GM21825 (cell line): ENCODE data around the gene NDOR1.
A peak's percentile ranks its signal among the peaks of the same experiment; 100 is the strongest.
"Not testable (repeated sequence)": the region's sequence is repeated elsewhere in the genome, so short reads cannot be mapped to it uniquely, and the experiment has no call there.

Source experiments
- ATAC-seq: cut with Tn5 transposase; IDR thresholded peaks from one replicate; pipeline ENCODE4 v1.9.1; 2021; ENCODE audit warnings: mild to moderate bottlenecking, moderate library complexity; ENCODE audit not compliant: unreplicated experiment

NDOR1 gene

DNA sequence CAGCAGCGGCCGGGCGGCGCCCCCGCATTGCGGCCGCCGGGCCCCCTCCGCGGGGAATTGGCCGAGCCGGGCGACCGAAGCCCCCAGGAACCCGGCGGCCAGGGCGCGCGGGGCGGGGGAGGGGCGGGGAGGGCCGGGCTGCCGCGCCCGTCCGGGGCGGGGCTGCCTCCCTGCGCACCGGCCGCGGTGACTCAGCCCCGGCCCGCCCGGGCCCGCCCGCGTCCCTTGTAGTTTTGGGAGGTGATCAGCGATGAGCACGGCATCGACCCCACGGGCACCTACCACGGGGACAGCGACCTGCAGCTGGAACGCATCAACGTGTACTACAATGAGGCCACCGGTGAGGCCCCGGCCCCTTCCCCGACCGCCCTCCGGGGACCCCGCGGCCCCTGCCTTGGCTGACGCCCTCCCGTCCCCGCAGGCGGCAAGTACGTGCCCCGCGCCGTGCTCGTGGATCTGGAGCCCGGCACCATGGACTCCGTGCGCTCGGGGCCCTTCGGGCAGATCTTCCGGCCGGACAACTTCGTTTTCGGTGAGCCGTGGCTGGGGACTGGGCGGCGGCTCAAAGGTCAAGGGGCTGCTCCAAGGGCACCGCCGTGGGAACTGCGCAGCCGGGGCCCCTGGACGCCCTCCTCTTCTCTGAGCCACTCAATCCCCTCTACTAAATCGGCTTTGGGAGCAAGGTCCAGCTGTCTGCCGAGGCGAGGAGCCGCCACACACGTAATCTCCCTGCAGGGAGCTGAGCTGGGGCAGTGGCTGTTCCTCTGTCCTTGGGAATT lies 36.2 kb downstream of the NDOR1 start:
- peak; percentile 4 for ATAC-seq

DNA sequence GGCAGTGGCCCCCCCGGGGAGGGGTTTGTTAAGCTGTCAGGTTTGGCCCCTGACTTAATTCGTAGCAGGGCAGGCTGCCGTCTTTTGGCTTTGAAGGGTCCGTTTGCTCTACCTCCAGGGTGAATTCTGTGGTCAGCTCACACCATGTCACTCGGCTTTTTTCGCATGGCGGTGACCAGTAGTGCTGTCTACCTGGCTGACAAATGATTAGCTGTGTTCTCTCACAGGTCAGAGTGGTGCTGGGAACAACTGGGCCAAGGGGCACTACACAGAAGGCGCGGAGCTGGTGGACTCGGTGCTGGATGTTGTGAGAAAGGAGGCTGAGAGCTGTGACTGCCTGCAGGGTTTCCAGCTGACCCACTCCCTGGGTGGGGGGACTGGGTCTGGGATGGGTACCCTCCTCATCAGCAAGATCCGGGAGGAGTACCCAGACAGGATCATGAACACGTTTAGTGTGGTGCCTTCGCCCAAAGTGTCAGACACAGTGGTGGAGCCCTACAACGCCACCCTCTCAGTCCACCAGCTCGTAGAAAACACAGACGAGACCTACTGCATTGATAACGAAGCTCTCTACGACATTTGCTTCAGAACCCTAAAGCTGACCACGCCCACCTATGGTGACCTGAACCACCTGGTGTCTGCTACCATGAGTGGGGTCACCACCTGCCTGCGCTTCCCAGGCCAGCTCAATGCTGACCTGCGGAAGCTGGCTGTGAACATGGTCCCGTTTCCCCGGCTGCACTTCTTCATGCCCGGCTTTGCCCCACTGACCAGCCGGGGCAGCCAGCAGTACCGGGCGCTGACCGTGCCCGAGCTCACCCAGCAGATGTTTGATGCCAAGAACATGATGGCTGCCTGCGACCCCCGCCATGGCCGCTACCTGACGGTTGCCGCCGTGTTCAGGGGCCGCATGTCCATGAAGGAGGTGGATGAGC lies 37.0 kb downstream of the NDOR1 start:
- ATAC-seq: no peak

DNA sequence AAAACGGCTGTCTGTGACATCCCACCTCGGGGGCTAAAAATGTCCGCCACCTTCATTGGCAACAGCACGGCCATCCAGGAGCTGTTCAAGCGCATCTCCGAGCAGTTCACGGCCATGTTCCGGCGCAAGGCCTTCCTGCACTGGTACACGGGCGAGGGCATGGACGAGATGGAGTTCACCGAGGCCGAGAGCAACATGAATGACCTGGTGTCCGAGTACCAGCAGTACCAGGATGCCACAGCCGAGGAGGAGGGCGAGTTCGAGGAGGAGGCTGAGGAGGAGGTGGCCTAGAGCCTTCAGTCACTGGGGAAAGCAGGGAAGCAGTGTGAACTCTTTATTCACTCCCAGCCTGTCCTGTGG lies 37.7 kb downstream of the NDOR1 start:
- ATAC-seq: not testable (repeated sequence)

DNA sequence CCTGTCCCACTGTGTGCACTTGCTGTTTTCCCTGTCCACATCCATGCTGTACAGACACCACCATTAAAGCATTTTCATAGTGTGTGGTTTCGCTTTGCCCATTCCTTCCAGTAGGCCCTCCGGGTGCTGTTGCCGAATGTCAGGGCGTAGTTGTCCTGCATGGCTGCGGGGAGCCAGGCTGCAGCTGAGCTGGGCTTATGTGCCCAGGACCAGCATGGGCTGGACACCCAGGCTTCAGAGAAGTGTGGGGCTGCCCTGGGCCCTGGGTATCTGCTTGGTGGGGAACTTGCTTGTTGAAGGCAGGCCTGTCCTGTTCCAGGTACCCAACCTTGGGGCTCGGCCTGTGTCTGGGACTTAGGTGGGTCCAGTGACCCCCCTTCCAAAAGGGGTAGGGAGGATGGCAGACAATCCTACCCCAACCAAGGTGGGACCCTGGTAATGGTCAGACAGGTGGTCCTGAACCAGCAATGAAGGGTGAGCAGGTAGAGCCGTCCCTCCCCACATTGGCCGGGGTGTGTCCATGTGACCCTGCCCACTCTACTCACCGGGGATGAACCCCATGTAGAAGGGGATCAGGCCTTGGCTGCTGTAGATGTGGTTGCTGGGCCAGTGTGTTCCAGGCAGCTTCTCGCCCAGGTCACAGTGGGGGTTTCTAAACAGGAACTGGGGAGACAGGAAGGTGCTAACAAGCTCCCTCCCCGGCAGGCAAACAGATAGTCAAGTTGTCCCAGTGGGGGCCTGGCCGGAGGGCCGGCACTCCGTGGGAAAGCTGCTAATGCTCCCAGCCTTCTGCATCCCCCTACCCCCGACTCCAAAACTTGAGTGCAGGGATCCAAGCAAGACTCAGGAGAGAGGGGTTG lies 38.4 kb downstream of the NDOR1 start:
- ATAC-seq: no peak

DNA sequence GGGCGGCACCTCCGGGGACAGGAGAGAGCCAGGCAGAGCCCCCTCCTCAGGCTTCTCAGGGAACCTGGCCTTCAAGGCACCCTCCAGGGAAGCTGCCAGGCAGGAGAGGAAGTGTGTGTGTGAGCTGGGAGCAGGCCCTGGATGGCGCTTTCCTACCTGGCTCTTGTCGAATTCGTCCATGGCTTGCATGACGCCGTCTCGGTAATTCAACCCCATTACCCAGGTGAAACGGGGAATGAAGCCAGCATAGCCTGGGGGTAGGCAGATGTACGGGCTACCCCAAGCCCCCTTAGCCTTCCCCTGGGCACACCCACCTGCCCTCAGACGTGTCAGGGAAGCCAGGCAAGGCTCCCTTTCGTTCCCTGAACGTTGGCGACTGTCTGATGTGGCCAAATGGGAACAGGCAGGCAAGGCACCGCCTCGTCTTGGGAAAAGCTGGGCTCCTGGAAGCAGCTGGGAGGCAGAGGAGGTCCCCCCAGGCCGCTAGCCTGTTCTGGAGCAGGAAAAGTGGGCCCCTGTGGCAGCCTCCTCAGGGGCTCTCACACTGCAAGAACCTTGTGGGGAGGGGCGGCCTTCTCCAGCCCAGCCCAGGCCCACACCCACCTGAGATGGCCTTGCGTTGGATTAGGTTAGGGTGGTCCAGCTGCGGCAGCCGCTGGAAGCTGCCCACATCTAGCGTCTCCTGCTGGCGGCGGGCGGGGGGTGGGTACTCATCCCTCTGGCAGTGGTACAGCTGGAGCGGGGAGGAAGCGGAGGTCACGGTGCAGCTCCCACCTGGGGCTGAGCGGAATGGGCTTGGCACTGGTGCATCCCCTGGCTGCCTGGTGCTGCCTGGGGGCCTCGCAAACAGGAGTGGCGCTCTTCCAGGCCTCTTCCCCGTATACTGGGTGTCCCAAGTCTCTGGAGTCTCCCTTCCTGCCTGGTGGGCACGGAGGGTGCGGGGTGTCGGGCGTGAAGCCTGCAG lies 39.3 kb downstream of the NDOR1 start:
- ATAC-seq: no peak

DNA sequence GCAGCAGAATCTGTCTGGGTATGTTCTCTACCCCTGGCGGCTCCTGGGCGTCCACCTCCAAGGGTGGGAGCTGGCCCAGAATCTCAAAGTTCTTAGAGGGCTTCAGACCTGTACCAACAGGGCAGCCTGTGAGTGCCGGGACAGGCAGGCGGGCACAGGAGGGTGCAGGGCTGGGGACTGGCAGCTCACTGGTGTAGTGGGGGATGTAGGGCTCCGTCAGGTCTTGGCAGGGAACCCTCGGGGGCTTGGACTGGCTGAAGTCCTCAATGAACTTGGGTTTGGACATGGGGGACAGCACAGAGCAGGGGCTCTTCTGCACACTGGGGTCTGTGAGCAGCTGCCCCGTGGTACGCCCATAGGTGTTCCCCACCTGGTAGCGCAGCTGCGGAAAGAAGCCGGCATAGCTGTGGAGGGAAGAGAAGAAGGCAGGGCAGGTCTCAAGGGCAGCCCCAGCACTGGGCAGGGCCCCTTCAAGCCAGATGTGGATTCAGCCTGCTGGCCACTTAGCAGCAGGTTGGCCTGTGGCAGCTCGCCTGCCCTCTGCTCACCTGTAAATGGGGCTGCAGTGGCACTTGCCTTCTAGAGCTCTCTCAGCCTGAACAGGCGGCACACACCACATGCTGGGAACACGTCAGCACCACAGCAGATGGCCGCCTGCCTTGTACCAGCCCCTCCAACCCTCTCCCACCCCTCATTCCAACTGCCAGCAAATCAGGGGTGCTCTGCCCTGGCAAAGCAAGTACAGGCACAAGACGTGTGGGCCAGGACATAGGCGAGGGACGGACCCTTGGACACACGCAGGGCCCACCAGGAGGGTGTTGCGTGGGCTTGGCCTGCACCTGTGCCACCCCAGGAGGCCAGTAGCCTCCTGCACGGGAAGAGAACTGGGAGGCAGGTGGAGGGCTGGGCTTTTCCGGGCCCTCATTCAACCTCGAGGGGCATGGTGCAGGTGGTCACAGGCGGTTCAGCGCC lies 40.2 kb downstream of the NDOR1 start:
- ATAC-seq: no peak

DNA sequence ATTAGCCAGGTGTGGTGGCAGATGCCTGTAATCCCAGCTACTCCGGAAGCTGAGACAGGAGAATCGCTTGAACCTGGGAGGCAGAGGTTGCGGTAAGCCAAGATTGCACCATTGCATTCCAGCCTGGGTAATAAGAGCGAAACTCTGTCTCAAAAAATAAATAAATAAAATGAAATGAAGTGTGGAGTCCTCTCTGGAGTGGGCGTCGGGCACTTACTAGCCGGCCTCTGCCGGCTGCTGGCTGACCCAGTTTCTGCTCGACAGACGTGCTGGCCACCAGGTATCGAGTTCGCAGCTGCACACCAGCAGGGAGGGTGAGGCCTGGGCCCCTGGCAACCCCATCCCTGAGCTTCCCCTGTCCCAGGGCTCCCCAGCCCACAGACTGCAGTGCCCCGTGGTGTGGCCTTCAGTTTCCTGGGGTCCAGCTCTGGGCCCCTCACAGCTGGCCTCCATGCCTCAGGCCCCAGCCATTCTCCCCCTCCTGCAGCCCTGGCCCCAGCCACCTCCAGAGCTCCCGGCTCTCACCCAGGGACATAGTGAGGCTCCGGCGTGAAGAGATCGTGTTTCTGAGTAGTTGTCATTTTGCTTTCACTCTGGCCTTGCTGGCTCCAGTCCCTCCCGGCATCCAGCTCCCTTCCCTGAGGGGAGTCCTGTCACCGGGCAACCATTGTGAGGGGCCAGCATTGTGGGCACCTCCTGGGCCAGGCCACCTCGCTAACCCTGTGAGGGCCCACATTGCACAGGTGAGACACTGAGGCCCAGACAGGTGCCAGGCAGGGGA lies 41.8 kb downstream of the NDOR1 start:
- ATAC-seq: no peak

DNA sequence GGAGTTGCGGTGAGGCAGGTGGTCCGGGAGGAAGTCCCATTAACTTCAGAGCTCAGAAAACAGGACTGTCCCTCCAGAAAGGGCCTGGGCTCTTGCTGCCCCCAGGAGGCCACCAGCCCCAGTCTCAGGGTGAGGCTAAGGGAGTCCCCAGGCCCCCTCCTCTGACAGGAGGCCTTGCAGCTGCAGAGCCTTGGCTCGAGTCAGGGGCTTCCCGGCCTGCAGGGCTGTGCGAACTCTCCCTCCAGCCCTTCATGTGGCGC lies 42.3 kb downstream of the NDOR1 start:
- ATAC-seq: no peak

DNA sequence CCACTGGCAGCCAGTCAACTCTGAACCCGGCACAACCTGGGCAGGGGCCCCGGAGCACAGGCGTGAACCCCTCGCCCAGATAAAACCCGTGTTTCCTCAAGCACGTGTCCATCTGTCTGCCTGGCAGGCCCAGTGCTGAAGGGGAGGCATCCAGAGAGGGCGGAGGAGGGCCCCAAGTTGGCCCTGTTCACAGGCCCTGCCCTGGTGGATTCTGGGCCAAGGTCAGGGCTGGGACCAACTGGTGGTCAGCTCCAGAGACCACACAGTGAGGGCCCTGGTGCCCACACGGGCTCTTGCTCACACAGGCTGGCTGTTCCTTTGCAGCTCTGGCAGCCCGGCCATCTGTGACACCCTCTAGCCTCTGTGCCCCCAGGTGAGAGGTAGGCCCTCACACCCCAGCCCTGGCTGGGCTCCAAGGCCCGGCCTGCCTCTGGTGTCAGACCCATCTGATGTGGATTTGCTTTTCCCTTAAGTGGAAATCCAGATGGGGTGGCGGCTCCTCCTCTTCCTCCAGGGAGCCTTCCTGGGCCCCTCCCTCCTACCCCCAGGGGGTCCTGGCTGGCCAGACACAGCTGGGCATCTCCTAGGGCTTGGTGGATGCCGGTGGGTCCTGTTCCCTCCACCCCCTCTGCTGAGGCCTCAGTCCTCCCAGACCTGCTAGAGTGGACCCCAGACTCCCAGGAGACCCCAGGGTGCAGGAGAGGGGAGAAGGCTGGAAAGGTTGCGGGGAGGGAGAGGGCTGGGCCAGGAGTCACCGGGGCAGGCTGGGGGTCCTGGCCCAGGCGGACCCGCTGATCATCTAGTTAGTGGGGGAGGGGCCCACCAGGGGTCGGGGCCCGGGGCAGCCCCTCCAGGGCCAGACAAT lies 45.1 kb downstream of the NDOR1 start:
- no peak for ATAC-seq

DNA sequence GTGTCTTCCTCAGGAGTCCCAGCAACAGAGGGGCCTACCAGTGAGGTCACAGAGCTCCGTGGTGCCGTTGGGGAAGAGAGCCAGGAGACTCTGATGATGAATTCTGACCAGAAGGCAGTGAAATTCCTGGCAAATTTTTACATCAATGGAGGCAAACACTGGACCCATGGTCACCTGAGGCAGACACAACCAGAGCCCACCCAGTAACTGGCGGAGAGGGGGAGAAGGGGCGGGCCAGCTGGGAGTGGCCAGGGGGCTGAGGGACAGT lies 45.6 kb downstream of the NDOR1 start, which contains the start of gene STPG3:
Gene STPG3, plus strand, starts transcription at position 93 of the 268 bp plus-strand sequence. Its CDS starts 1 bp downstream, at position 94.
- ATAC-seq: no peak

DNA sequence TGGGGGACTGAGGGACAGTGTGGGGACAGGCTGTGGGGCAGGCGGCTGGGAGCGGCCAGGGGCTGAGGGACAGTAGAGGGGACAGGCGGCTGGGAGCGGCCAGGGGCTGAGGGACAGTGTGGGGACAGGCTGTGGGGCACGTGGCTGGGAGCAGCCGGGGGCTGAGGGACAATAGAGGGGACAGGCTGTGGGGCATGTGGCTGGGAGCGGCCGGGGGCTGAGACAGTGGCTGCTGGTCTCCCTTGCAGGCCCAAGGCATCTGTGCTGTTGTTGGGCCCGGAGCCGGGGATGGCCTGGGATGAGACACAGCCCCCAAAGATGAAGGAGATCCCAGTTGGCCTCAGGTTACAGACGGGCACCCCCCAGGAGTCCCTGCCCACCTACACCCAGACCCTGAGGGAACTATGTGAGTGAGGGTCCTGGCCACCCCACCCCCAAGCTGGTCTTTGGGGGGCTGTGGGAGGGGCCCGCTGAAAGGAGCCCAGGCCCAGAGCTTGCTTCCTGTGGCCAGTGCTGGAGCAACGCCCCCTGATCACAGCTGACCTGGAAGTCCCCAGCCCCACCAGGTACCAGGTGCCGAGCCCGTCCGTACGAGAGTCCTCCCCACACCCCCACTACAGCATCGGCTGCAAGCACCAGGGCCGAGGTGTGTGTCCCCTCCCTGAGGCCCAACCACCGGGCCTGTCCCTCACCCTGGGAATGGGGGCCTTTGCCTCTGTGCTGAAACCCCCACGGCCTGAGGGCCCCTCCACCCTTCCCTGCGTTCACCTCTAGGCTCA lies 46.2 kb downstream of the NDOR1 start:
- no peak for ATAC-seq

DNA sequence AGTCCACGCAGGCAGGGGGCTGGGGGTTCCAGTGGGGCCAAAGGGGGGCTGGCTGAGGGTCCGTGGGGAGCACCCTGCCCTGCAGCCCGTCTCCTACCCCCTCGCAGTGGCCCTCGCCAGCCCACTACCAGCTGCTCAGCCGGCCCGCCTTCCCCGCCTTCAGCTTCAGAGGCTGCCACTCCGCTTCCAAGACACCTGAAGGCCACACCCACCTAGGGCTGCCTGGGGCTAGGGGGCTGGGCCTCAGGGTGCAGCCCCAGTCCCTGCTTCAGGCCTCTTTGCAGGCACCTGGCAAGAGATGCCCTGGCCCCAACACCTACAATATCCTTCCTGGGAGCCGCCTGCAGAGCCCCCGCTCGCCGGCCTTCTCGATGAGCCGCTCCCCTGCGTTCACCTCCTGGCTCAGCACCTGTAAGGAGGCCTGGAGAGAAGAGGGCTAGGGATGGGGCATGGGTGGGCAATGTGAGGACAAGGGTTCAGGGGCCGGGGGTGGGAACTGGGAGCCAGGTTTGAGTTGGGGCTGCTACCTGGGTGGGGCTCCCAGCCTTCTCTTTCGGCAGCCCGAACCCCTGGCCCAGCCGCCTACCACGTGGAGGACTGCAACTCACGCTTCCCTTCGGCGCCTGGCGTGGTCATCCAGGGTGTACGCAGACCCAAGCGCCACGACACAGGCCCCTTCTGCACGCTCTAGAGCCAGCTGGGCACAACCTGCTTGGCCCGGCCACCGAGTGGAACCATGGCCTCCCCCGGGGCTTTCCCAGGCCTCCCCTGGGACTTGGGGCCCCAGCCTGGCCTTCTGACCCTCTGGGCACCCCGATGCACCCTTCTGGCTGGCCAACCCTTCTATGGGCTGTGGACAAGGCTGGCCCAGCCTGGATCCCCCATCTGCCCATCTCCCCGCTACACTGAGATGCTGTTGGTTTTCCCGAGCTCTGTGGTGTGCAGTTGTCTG lies 47.3 kb downstream of the NDOR1 start:
- ATAC-seq: no peak

DNA sequence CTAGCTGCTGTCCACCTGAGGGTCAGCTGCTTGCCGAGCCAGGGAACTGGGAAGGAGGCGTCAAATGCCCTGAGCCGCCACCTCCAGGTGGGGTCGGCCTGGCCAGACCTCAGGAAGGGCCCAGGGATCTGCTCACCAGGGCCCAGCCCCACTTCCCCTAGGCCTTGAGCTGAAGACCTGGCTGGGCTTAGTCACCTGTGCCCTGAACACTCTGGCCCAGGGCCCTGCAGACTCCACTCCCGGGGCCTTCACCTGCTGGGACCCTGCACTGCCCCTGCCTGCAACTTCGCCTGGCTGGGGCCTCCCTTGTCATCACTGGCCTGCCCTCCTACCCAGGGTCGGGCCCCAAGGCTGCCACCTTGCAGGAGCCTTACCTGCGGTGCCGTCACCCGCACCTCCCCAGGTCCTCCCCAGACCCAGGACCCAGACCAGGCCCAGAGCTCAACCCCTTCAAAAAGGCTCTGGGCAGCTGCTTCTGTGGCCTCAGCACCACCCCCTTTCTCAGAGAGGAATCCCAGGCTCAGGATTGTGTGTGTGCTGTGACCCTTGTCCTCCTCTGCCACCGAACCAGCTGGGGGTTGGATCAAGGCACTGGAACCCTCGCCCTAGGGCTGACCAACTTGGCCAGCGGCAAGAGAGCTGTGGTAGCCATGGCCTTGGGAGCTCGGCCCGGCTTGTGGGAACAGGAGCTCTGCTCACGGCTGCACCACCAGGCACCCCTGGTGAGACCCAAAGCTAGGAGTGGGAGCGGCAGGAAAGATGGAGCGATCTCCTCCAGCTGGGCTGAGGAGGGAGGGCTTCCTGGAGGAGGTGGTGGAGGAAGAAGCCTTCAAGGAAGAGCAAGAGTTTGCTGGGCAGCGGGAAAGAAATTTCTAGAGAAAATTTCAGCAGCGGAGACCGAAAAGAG lies 48.5 kb downstream of the NDOR1 start:
- ATAC-seq: no peak

DNA sequence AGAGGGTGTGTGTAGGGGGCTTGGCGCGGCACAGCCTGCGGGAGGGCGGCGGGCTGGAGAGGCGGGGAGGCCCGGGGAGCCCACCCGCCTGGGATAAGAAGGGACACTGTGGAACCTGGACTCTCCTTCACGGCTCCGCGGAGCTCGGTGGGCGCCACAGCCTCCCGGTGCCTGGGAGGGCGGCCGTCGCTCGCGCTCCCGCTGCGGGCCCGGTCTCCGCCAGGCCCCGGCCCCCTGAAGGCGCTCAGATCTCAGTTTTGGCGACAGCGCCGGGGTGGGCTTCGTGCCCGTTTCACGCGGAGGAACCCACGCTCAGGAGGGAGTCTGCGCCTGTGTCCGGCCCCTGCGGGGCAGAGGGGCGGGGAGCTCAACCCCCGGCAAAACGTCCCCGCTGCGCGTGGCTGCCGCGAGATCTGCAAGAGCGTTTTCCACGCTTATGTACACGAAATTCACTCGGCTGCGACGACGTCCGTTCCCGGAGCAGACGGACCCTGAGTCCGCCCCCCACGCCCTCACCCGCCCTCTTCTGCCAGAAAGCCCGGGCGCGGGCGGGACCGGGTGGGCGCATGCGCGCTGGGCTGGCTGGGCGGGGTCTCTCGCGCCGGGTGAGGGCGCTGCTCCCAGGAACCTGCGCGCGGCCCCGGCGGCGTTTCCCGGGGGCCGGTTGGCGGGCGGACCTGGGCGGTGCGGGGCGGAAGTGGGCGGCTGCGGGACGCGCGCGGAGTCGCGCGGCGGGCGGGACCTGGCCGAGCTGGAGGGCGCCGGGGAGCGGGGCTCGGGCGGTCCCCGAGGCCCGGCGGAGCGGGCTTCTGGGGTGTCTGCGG lies 49.3 kb downstream of the NDOR1 start, which contains the start of gene NELFB:
Gene NELFB, plus strand, starts transcription at position 704 of the 824 bp plus-strand sequence.
- peak; percentile 59 for ATAC-seq
